ENCODE measurements around the gene EHHADH. TPM values are rescaled to one million over a fixed set of nuclear protein-coding genes. Genes with fewer than 3 reads are reported as not detected.

EHHADH gene
- total RNA-seq, 1 donor from 2014 or later = 1.4 TPM

DNA sequence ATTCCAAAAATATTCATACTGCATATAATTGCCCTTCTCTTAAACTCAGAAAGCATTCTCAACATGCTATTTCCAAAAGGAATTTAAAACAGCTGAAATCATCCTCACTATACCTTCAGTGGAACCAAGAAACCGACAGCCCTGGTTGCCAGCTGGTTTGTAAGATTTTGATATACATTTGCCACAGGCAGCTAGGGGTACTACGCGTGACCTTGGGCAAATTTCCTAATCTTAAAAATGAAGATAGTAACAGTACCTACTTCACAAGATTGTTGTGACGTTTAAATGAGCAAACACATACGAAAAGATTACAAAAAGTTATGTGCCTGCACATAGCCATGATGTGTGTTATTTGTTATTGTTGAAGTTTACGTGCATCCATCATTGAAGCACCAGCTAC lies 108.3 kb downstream of the EHHADH start:
- H3K27me3 Mint-ChIP-seq (ENCODE audit: insufficient read depth) = peaks cover 17% of the 10 kb centered on the region
- H3K4me3 Mint-ChIP-seq = no peak overlapping the region
- no peaks in the 10 kb centered on the region for H3K9me3 Mint-ChIP-seq
- no peak overlapping the region for H3K27ac Mint-ChIP-seq
- no peaks in the 10 kb centered on the region for H3K36me3 Mint-ChIP-seq (ENCODE audit: low read depth)
- no peaks in the 10 kb centered on the region for H3K4me1 Mint-ChIP-seq (ENCODE audit: low read depth)
- no peak for DNase-seq (ENCODE audit: low spot score)
- intact Hi-C loops (cut with micrococcal nuclease) = no loop called here

DNA sequence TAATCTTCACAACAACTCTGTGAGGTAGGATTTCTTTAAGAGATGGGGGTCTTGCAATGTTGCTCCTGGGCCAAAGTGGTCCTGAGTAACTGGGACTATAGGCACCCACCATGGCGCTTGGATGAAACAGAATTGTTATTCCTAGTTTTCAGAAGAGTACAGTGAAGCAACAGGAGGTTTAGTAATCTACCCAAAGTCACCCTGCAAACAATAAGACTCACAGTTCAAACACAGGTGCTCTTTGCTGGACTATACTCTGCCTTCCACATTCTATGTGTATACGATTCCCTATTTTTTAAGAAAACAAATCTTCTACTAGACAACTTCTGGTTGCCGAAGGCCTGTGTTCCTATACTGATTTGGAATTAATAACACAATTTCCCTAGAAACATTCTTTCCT lies 109.1 kb downstream of the EHHADH start:
- Mint-ChIP-seq H3K36me3 (ENCODE audit: low read depth) (no peaks in the 10 kb centered on the region), H3K4me1 (ENCODE audit: low read depth) (no peaks in the 10 kb centered on the region), H3K9me3 (no peaks in the 10 kb centered on the region), H3K27ac (no peak overlapping the region), H3K4me3 (no peak overlapping the region), H3K27me3 (ENCODE audit: insufficient read depth) (peaks cover 12% of the 10 kb centered on the region)
- intact Hi-C loops (cut with micrococcal nuclease) = no loop called here
- DNase-seq (ENCODE audit: low spot score) = no peak

Other genes starting within 250 kb of the EHHADH start
- gene C3orf70, start 101.0 kb downstream of the EHHADH start, total RNA-seq = 0.10 TPM in 2 replicates
- 12.2 and 12.5 TPM in 2 replicates for gene MAP3K13, start 109.1 kb upstream of the EHHADH start, total RNA-seq
- 24.6 and 26.6 TPM in 2 replicates for gene TMEM41A, start 245.0 kb upstream of the EHHADH start, total RNA-seq

Data from activated T-helper 1 cell treated with anti-CD3 and anti-CD28 coated beads, Interleukin-12 subunit alpha, Interleukin-12 subunit beta, Interleukin-2, Interleukin-4 antibody, amounts not matched to agents 30 ng/mL and 10 ng/mL and 1 ng/mL, durations not matched to agents 14 hours and 24 hours and 36 hours (primary cell).